HG03558 (cell line): ENCODE results near the gene MYOT.
"Not testable (repeated sequence)": the region's sequence is repeated elsewhere in the genome, so short reads cannot be mapped to it uniquely, and the experiment has no call there.

ENCODE experiments used
- ATAC-seq: cut with Tn5 transposase; IDR thresholded peaks from one replicate; pipeline ENCODE4 v1.9.1; 2021; ENCODE audit warnings: moderate number of reproducible peaks; ENCODE audit not compliant: unreplicated experiment; ENCODE audit errors: extremely low read depth

MYOT gene

DNA sequence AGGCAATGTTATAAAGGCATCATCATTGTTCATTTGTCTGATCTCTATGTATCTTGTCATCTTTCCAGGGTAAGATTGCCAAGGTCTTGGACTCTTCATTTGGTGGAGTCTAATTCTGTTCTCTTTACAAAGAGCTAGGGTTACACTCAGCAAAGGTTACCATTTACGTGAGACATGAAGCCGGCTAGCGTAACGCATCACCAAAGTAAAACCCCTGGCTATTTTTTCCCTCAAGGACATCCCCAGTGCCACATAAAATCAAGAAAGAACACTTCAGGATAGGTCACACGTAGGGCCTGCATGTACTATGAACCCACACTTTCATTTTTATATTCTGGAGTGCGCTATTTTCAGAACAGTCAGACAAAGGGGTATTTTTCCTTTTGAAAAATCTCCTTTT is 20.0 kb upstream of the MYOT start:
- no peak for ATAC-seq

GRCh38 chr5:137853165-137853564 is 14.5 kb upstream of the MYOT start:
- ATAC-seq, result not testable (repeated sequence)

GRCh38 chr5:137856201-137856600 is 11.5 kb upstream of the MYOT start:
- no peak for ATAC-seq

DNA sequence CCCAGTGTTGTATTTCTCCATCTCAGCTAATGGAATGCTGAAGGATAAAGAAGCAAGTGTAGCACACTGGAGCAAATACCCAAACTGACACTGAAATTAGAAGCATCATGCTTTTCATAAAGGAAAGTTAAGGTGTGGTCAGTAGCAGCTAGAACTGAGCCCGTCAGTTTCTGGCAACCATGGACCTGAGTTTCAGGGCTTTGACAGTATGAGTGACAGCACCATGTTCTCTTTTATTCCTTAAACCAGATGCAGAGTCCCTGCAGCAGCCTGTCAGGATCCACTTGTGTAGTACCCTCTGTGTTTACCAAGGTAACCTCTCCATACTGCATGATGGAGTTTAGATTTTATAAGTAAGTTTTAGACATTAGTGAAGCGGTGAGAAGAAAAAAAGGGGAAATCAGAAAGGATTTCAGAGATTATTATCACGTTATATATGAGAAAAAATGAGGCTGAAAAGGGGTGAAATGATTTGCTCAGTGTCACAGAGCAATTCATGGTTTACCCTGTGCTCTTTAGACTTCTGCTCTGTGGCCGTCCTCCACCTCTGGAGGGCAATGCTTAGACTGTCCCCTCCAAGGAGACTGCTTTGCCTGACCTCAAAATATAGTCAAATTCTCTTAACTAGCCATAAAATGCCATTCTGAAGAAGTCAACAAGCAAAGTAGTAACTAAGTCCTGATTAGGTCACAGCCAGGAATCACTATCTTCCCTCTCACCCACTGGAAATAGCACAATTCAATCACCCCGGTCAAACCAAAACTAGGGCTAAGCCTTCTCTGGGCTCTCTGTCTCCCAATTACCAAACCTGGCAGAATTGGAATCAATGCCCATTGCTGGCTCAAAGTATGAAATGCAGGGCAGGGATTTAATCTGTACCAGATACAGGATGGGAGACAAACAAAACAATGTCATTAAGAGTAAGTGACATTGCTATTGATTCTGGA is 10.5 kb upstream of the MYOT start:
- ATAC-seq, result no peak

GRCh38 chr5:137858223-137858916 is 9.3 kb upstream of the MYOT start:
- peak; percentile 63 for ATAC-seq

DNA sequence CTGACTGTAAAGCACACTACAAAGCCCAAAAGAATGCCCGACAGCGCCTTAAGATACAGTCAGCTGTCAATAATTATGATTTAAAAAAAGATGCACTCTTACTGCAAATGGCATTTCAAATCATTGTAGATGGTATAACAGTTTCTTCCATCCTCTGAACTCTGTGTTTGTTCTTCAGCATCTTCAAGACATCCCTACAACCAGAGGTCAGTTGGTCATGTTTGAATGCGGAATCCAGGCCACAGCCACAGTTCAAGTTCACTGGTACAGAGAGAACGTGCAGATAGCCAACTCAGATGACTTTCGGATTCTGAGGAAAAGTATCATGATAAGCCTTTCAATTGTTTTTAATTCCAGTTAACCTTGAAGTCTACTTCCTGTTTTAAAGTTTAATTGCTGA is 8.7 kb upstream of the MYOT start:
- ATAC-seq, result no peak

DNA sequence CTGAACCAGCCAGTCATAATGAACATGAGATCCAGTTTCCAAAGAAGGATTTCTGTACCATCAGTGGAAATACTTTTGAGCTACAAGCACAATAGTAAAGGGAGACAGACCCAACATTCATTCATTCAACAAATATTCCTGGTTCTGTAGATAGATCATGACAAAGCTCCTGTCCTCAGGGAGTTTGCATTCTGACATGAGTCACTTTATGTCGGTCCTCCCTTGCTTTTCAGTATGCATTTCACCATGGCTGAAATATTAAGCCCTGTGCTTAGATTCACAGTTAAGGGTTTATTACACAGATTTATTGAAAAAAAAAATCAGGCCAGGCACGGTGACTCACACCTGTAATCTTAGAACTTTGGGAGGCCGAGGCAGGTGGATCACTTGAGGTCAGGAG is 5.4 kb upstream of the MYOT start:
- ATAC-seq, result no peak

GRCh38 chr5:137863653-137864052 is 4.0 kb upstream of the MYOT start:
- ATAC-seq, result not testable (repeated sequence)

GRCh38 chr5:137866541-137867388 is 895 bp upstream of the MYOT start:
- ATAC-seq, result no peak

- ATAC-seq, result no peak
Measured at GRCh38 chr5:137870647-137871339, 3.1 kb downstream of the MYOT start.

GRCh38 chr5:137871571-137871970 is 3.9 kb downstream of the MYOT start:
- no peak for ATAC-seq

- no peak for ATAC-seq
Measured at GRCh38 chr5:137872466-137872865, 4.8 kb downstream of the MYOT start.

DNA sequence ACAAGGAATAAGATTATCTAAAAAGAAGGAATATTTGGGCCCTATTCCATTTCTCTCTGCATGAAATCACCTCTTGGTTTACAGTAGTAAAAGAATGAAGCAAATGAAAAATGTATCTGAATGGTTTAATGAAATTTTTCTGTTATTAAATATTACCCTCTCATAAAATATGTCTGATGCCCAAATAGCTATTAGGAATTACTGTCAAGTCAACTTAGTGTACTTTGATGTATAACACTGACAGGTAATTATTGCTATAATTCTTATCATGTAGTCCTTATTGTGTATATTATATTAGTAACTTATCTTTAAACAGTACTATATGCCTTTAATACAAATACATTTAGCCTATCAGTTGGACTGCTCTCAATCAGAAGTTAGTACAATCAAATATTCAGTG is 8.4 kb downstream of the MYOT start:
- ATAC-seq, result no peak

DNA sequence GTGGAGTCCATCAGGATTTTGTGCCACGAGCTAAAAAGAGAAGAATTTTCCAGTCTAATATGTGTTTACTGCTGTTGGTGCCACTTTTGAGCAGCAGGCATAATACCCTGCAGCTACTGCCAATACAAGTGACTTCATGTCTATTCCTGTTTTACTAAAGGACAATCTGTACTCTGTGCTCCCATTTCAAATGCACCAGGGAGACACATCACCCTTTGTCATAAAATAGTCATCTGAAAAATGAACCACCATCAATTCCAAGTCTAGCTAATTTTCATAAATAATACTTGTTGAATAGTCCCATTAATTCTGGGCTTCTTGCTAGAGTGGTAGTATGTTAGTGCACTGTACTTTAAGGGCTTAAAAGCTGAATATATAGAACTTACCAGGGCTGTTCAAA is 12.7 kb downstream of the MYOT start:
- ATAC-seq, result no peak

- ATAC-seq, result no peak
Measured at GRCh38 chr5:137887831-137888230, 20.2 kb downstream of the MYOT start.

- no peak for ATAC-seq
Measured at GRCh38 chr5:137888466-137888862, 20.8 kb downstream of the MYOT start.

DNA sequence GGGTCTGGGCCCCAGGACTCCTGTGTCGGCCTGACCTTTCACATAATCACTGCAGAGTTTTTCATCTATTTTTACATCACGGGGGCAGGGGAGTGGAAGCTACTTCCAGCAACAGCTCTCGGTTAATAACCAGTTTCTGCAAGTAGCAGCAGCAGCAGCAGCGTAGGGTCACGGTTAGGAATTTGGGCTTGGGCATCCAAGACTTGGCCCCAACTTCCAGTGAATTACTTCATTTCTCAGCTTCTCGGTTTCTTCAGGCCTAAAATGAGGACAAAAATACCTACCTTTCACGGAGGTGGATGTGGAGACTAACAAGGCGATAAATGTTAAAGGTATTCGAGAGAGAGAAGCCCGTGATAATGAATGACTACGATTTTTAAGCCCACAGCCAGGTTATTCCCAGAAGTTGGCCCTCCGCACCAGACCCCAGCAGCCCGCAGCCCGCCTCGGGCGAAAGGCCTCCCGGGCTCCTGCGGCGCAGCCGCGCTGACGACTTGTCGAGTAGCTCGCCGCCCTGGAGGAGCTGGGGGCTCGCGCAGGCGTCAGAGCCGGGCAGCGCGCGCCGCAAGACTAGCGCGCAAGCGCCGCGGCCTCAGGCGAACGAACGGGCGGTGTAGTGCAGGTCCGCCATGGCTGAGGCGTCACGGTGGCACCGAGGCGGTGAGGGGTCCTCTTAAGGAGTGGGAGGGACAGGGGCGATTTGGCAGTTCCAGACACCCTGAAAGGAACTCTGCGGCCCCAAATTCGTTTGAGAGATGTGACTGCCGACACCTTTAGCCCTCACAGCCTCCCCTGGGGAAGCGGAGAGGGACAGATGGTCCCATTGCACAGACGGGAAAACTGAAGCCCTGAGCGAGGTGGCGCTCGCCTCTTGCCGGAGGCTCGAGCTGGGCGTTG is 21.5 kb downstream of the MYOT start, which contains the start of gene PKD2L2:
PKD2L2 (plus strand) TSS at position 595 of the 897 bp plus-strand sequence; CDS start at position 630, 35 bp downstream.
- ATAC-seq, result peak; percentile 74

GRCh38 chr5:137890845-137891244 is 23.2 kb downstream of the MYOT start:
- no peak for ATAC-seq

- ATAC-seq, result no peak
Measured at GRCh38 chr5:137891849-137892248, 24.2 kb downstream of the MYOT start.
